ENCODE measurements around the gene CCL23.
A peak's percentile ranks its signal among the peaks of the same experiment; 100 is the strongest.

DNA sequence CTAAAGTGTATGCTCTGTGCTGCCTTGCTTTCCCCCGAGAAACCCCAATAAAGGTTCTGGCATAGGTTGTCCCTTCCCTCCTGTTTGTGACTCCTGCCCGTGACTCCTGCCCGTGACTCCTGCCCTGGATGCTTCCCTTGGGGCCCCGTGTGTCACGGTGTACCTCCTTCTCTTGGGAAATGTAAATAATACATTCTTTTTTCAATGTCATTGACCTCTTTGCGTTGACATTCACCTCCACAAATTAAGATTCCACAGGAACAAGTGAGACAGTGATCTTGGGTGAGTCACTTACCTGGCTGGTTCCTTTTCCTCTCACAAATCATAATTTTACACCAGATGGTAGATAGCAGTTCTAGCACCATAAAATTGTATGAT lies 17.1 kb downstream of the CCL23 start:
- no peak for TF ChIP-seq RAD21 (IDR thresholded peaks at IDR 0.05)
- TF ChIP-seq, protein P1, sequence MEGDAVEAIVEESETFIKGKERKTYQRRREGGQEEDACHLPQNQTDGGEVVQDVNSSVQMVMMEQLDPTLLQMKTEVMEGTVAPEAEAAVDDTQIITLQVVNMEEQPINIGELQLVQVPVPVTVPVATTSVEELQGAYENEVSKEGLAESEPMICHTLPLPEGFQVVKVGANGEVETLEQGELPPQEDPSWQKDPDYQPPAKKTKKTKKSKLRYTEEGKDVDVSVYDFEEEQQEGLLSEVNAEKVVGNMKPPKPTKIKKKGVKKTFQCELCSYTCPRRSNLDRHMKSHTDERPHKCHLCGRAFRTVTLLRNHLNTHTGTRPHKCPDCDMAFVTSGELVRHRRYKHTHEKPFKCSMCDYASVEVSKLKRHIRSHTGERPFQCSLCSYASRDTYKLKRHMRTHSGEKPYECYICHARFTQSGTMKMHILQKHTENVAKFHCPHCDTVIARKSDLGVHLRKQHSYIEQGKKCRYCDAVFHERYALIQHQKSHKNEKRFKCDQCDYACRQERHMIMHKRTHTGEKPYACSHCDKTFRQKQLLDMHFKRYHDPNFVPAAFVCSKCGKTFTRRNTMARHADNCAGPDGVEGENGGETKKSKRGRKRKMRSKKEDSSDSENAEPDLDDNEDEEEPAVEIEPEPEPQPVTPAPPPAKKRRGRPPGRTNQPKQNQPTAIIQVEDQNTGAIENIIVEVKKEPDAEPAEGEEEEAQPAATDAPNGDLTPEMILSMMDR (IDR thresholded peaks at IDR 0.05; ENCODE audit: low read depth, low read length, missing input control): no peak
- TF ChIP-seq, protein P2, sequence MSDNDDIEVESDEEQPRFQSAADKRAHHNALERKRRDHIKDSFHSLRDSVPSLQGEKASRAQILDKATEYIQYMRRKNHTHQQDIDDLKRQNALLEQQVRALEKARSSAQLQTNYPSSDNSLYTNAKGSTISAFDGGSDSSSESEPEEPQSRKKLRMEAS (IDR thresholded peaks at IDR 0.05): no peak
- TF ChIP-seq EGR1 (IDR thresholded peaks at IDR 0.05; ENCODE audit: low read depth in 2 of 2): no peak
- TF ChIP-seq JUND (IDR thresholded peaks at IDR 0.05): peak in 1 of 2 donors; percentile 13
- no peak for TF ChIP-seq ATF3 (IDR thresholded peaks at IDR 0.05)
- TF ChIP-seq SP1 (IDR thresholded peaks at IDR 0.05): no peak
- peak; percentile 17 to 36 for TF ChIP-seq RXRA (IDR thresholded peaks at IDR 0.05)
- no peak for TF ChIP-seq TAF1 (conservative IDR thresholded peaks at IDR 0.05)
- TF ChIP-seq, protein P3, sequence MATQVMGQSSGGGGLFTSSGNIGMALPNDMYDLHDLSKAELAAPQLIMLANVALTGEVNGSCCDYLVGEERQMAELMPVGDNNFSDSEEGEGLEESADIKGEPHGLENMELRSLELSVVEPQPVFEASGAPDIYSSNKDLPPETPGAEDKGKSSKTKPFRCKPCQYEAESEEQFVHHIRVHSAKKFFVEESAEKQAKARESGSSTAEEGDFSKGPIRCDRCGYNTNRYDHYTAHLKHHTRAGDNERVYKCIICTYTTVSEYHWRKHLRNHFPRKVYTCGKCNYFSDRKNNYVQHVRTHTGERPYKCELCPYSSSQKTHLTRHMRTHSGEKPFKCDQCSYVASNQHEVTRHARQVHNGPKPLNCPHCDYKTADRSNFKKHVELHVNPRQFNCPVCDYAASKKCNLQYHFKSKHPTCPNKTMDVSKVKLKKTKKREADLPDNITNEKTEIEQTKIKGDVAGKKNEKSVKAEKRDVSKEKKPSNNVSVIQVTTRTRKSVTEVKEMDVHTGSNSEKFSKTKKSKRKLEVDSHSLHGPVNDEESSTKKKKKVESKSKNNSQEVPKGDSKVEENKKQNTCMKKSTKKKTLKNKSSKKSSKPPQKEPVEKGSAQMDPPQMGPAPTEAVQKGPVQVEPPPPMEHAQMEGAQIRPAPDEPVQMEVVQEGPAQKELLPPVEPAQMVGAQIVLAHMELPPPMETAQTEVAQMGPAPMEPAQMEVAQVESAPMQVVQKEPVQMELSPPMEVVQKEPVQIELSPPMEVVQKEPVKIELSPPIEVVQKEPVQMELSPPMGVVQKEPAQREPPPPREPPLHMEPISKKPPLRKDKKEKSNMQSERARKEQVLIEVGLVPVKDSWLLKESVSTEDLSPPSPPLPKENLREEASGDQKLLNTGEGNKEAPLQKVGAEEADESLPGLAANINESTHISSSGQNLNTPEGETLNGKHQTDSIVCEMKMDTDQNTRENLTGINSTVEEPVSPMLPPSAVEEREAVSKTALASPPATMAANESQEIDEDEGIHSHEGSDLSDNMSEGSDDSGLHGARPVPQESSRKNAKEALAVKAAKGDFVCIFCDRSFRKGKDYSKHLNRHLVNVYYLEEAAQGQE (IDR thresholded peaks at IDR 0.05): no peak
